ENCODE measurements around the gene FGF23. TPM values are rescaled to one million over a fixed set of nuclear protein-coding genes. Genes with fewer than 3 reads are reported as not detected.

The FGF23 gene
- total and polyA plus RNA-seq, 2 donors (not counting 1 experiment from before 2014, with no cell fraction given) = not detected

DNA sequence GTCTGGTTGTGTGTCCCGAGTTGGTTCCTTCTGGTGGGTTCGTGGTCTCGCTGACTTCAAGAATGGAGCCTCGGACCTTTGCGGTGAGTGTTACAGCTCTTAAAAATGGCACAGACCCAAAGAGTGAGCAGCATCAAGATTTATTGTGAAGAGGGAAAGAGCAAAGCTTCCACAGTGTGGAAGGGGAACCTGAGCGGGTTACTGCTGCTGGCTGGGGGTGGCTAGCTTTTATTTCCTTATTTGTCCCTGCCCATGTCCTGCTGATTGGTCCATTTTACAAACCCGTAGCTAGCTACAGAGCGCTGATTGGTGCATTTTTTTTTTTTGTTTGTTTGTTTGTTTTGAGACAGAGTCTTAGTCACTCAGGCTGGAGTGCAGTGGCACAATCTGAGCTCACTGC lies 36.8 kb upstream of the FGF23 start:
- Histone ChIP-seq H2AFZ (ENCODE audit: low read length) (no peak overlapping the region), H3K4me2 (ENCODE audit: extremely low read depth, insufficient read depth, low read length) (no peak overlapping the region), H3K4me3 (replicated peaks in 1 of 4; ENCODE audit: control extremely low read depth in 1 of 4, insufficient read depth in 1 of 4, low read depth in 3 of 4, low read length in 4 of 4) (no peak overlapping the region), H3K36me3 (ENCODE audit: control insufficient read depth, insufficient read depth, low read length) (no peaks in the 10 kb centered on the region), H4K20me1 (ENCODE audit: control insufficient read depth, extremely low read depth, insufficient read depth, low read length) (no peaks in the 10 kb centered on the region), H3K9ac (ENCODE audit: insufficient read depth, low read length) (no peak overlapping the region), H3K27ac (ENCODE audit: insufficient read depth, low read length) (no peak overlapping the region), H3K4me1 (ENCODE audit: control insufficient read depth, extremely low read depth, insufficient read depth, low read length) (no peaks in the 10 kb centered on the region), H3K27me3 (ENCODE audit: control insufficient read depth, insufficient read depth, low read length) (peaks cover 2% of the 10 kb centered on the region), H3K9me3 (ENCODE audit: control insufficient read depth, insufficient read depth, low read depth, low read length) (no peaks in the 10 kb centered on the region), H3K79me2 (ENCODE audit: control insufficient read depth, insufficient read depth, low read length) (no peaks in the 10 kb centered on the region)
- no peak for DNase-seq (ENCODE audit: low read depth in 2 of 2)
- TF ChIP-seq EZH2 (IDR thresholded peaks at IDR 0.05; ENCODE audit: low read length, missing control alignments) (no peak), CTCF (conservative IDR thresholded peaks at IDR 0.05 in 1 of 2, IDR thresholded peaks at IDR 0.05 in 1 of 2; ENCODE audit: low read depth in 1 of 2, low read length in 2 of 2) (no peak)

GRCh38 chr12:4412465-4412864 lies 33.0 kb upstream of the FGF23 start:
- H3K36me3 ChIP-seq (ENCODE audit: control insufficient read depth, insufficient read depth, low read length) = no peaks in the 10 kb centered on the region
- TF ChIP-seq EZH2 (IDR thresholded peaks at IDR 0.05; ENCODE audit: low read length, missing control alignments) (no peak), CTCF (conservative IDR thresholded peaks at IDR 0.05 in 1 of 2, IDR thresholded peaks at IDR 0.05 in 1 of 2; ENCODE audit: low read depth in 1 of 2, low read length in 2 of 2) (no peak)
- no peak overlapping the region for H3K4me3 ChIP-seq (replicated peaks in 1 of 4; ENCODE audit: control extremely low read depth in 1 of 4, insufficient read depth in 1 of 4, low read depth in 3 of 4, low read length in 4 of 4)
- no peaks in the 10 kb centered on the region for H4K20me1 ChIP-seq (ENCODE audit: control insufficient read depth, extremely low read depth, insufficient read depth, low read length)
- DNase-seq (ENCODE audit: low read depth in 2 of 2) = no peak
- H3K9me3 ChIP-seq (ENCODE audit: control insufficient read depth, insufficient read depth, low read depth, low read length) = no peaks in the 10 kb centered on the region
- H3K9ac ChIP-seq (ENCODE audit: insufficient read depth, low read length) = no peak overlapping the region
- H3K4me2 ChIP-seq (ENCODE audit: extremely low read depth, insufficient read depth, low read length) = no peak overlapping the region
- no peak overlapping the region for H3K27ac ChIP-seq (ENCODE audit: insufficient read depth, low read length)
- no peaks in the 10 kb centered on the region for H3K4me1 ChIP-seq (ENCODE audit: control insufficient read depth, extremely low read depth, insufficient read depth, low read length)
- H2AFZ ChIP-seq (ENCODE audit: low read length) = no peak overlapping the region
- H3K79me2 ChIP-seq (ENCODE audit: control insufficient read depth, insufficient read depth, low read length) = no peaks in the 10 kb centered on the region
- peaks cover 2% of the 10 kb centered on the region for H3K27me3 ChIP-seq (ENCODE audit: control insufficient read depth, insufficient read depth, low read length)

- Histone ChIP-seq H3K79me2 (ENCODE audit: control insufficient read depth, insufficient read depth, low read length) (no peaks in the 10 kb centered on the region), H3K36me3 (ENCODE audit: control insufficient read depth, insufficient read depth, low read length) (no peaks in the 10 kb centered on the region), H3K4me2 (ENCODE audit: extremely low read depth, insufficient read depth, low read length) (no peak overlapping the region), H2AFZ (ENCODE audit: low read length) (no peak overlapping the region), H3K27ac (ENCODE audit: insufficient read depth, low read length) (no peak overlapping the region), H3K9ac (ENCODE audit: insufficient read depth, low read length) (no peak overlapping the region), H3K27me3 (ENCODE audit: control insufficient read depth, insufficient read depth, low read length) (peaks cover 2% of the 10 kb centered on the region), H3K9me3 (ENCODE audit: control insufficient read depth, insufficient read depth, low read depth, low read length) (no peaks in the 10 kb centered on the region), H3K4me3 (replicated peaks in 1 of 4; ENCODE audit: control extremely low read depth in 1 of 4, insufficient read depth in 1 of 4, low read depth in 3 of 4, low read length in 4 of 4) (no peak overlapping the region), H4K20me1 (ENCODE audit: control insufficient read depth, extremely low read depth, insufficient read depth, low read length) (no peaks in the 10 kb centered on the region), H3K4me1 (ENCODE audit: control insufficient read depth, extremely low read depth, insufficient read depth, low read length) (no peaks in the 10 kb centered on the region)
- no peak for DNase-seq (ENCODE audit: low read depth in 2 of 2)
- TF ChIP-seq CTCF (conservative IDR thresholded peaks at IDR 0.05 in 1 of 2, IDR thresholded peaks at IDR 0.05 in 1 of 2; ENCODE audit: low read depth in 1 of 2, low read length in 2 of 2) = no peak
- no peak for TF ChIP-seq EZH2 (IDR thresholded peaks at IDR 0.05; ENCODE audit: low read length, missing control alignments)
Measured at GRCh38 chr12:4412056-4412455, 32.5 kb upstream of the FGF23 start.

All from fibroblast of lung (primary cell).